Activated CD4-positive, alpha-beta T cell treated with anti-CD3 and anti-CD28 coated beads, Interleukin-2, amount 50 U/mL, for 48 hours (primary cell): ENCODE data around the gene JAZF1.

Experiments used
- DNase-seq, 2 experiments: peaks; one replicate each; pipeline ENCODE4 v3.0.0-alpha.2; 2020

Gene JAZF1

GRCh38 chr7:28133872-28134271, 46.7 kb downstream of the JAZF1 start:
- DNase-seq = no peak

- DNase-seq = no peak
Measured at GRCh38 chr7:28132959-28133870, 47.4 kb downstream of the JAZF1 start.

- DNase-seq = no peak
Measured at GRCh38 chr7:28130277-28130676, 50.3 kb downstream of the JAZF1 start.

- DNase-seq = no peak
Measured at GRCh38 chr7:28128608-28129007, 52.0 kb downstream of the JAZF1 start.

GRCh38 chr7:28126410-28127041, 54.1 kb downstream of the JAZF1 start:
- DNase-seq = no peak

GRCh38 chr7:28125431-28126409, 54.9 kb downstream of the JAZF1 start:
- no peak for DNase-seq

- DNase-seq = no peak
Measured at GRCh38 chr7:28124413-28124812, 56.2 kb downstream of the JAZF1 start.

- DNase-seq = no peak
Measured at GRCh38 chr7:28123752-28124151, 56.8 kb downstream of the JAZF1 start.

GRCh38 chr7:28121496-28121895, 59.1 kb downstream of the JAZF1 start:
- DNase-seq = no peak

GRCh38 chr7:28116041-28116440, 64.6 kb downstream of the JAZF1 start:
- DNase-seq = no peak

GRCh38 chr7:28115261-28115660, 65.3 kb downstream of the JAZF1 start:
- no peak for DNase-seq

GRCh38 chr7:28114056-28114455, 66.5 kb downstream of the JAZF1 start:
- no peak for DNase-seq

- no peak for DNase-seq
Measured at GRCh38 chr7:28112883-28113540, 67.6 kb downstream of the JAZF1 start.

GRCh38 chr7:28112467-28112866, 68.1 kb downstream of the JAZF1 start:
- no peak for DNase-seq

GRCh38 chr7:28112012-28112411, 68.6 kb downstream of the JAZF1 start:
- DNase-seq = no peak

- DNase-seq = no peak
Measured at GRCh38 chr7:28110427-28111012, 70.1 kb downstream of the JAZF1 start.

- no peak for DNase-seq
Measured at GRCh38 chr7:28108747-28109146, 71.8 kb downstream of the JAZF1 start.

GRCh38 chr7:28107960-28108359, 72.6 kb downstream of the JAZF1 start:
- DNase-seq = no peak

GRCh38 chr7:28106321-28106829, 74.2 kb downstream of the JAZF1 start:
- DNase-seq = no peak

GRCh38 chr7:28105234-28105633, 75.4 kb downstream of the JAZF1 start:
- DNase-seq = no peak

- no peak for DNase-seq
Measured at GRCh38 chr7:28104811-28105210, 75.8 kb downstream of the JAZF1 start.

- DNase-seq = no peak
Measured at GRCh38 chr7:28104041-28104541, 76.5 kb downstream of the JAZF1 start.
